H1 (cell line): Measurements from ENCODE around the gene NPSR1. TPM values are rescaled to one million over a fixed set of nuclear protein-coding genes. Genes with fewer than 3 reads are reported as not detected.

Experiments used
- CTCF ChIA-PET: fragments of 300-600 bp; sonication (Branson Sonifier 250); formaldehyde crosslinking; loops from one replicate; lab custom pipeline; 2021; ENCODE audit not compliant: partially characterized antibody; lab: Charles Lee
- POLR2A ChIA-PET: fragments of 300-600 bp; sonication (Branson Sonifier 250); formaldehyde crosslinking; loops from one replicate; lab custom pipeline; 2021; ENCODE audit warnings: inconsistent platforms; ENCODE audit not compliant: partially characterized antibody; lab: Charles Lee
- DNase-seq, 2 experiments: peaks; one replicate each; pipeline versions ENCODE4 v3.0.0 to v3.0.0-alpha.2; 2010 to 2022; ENCODE audit warnings: low spot score in 2 of 2, low read depth in 1 of 2, mixed read lengths in 1 of 2
- FAIRE-seq: peaks from 2 replicates; lab custom pipeline; 2011; peaks lifted over from hg19 to GRCh38; lab: Jason Lieb, UNC
- H2AFZ ChIP-seq: 2 replicates; pipeline ENCODE4 v1.8.1; 2012; ENCODE audit warnings: low read length, inconsistent platforms
- H2AK5ac ChIP-seq: 2 replicates; pipeline ENCODE4 v1.6.1; 2013; ENCODE audit warnings: low read depth, low read length
- H2BK120ac ChIP-seq: replicated peaks from 2 replicates; pipeline ENCODE3; 2013; ENCODE audit warnings: low read depth, low read length, inconsistent platforms
- H2BK12ac ChIP-seq: 2 replicates; pipeline ENCODE4 v1.6.1; 2013; ENCODE audit warnings: low read depth, low read length
- H2BK15ac ChIP-seq: 2 replicates; pipeline ENCODE4 v1.6.1; 2013; ENCODE audit warnings: low read length
- H2BK20ac ChIP-seq: 2 replicates; pipeline ENCODE4 v1.6.1; 2013; ENCODE audit warnings: low read length
- H2BK5ac ChIP-seq: 2 replicates; pipeline ENCODE4 v1.6.1; 2013; ENCODE audit warnings: low read depth, low read length
- H3K14ac ChIP-seq: 2 replicates; pipeline ENCODE4 v1.6.1; 2013; ENCODE audit warnings: inconsistent platforms; ENCODE audit not compliant: insufficient read length
- H3K18ac ChIP-seq: 2 replicates; pipeline ENCODE4 v1.6.1; 2013; ENCODE audit warnings: low read length; ENCODE audit errors: extremely low read depth
- H3K23ac ChIP-seq: 2 replicates; pipeline ENCODE4 v1.6.1; 2013; ENCODE audit warnings: inconsistent platforms; ENCODE audit not compliant: insufficient read length
- H3K23me2 ChIP-seq: 2 replicates; pipeline ENCODE4 v1.6.1; 2013; ENCODE audit warnings: low read depth, low read length
- H3K27ac ChIP-seq: 2 replicates; pipeline ENCODE4 v1.6.1; 2011; ENCODE audit warnings: low read depth, low read length, inconsistent platforms
- H3K27me3 ChIP-seq, 4 experiments: replicated peaks in 1 of 4; 1 replicate in 1 of 4; 2 replicates in 3 of 4; pipeline versions ENCODE4 v1.6.1 to v1.8.1; 2011 to 2013; ENCODE audit warnings: low read length in 3 of 4, mild to moderate bottlenecking in 3 of 4, inconsistent platforms in 2 of 4, mixed read lengths in 2 of 4, moderate library complexity in 1 of 4; ENCODE audit not compliant: control insufficient read depth in 3 of 4, insufficient read depth in 3 of 4; ENCODE audit errors: extremely low read depth in 1 of 4
- H3K36me3 ChIP-seq, 4 experiments: 2 replicates each; pipeline versions ENCODE4 v1.6.1 to v1.8.1; 2011 to 2013; ENCODE audit warnings: mild to moderate bottlenecking in 4 of 4, low read length in 3 of 4, moderate library complexity in 2 of 4, control low read depth in 1 of 4, inconsistent platforms in 1 of 4; ENCODE audit not compliant: insufficient read depth in 4 of 4, control insufficient read depth in 2 of 4
- H3K4ac ChIP-seq: replicated peaks from 2 replicates; pipeline ENCODE3; 2013; ENCODE audit warnings: low read length, low read depth, mixed read lengths, inconsistent platforms; ENCODE audit not compliant: insufficient read length
- H3K4me1 ChIP-seq, 4 experiments: replicated peaks in 1 of 4; 1 replicate in 1 of 4; 2 replicates in 3 of 4; pipeline versions ENCODE4 v1.6.1 to v1.8.1; 2011 to 2013; ENCODE audit warnings: low read length in 3 of 4, inconsistent platforms in 2 of 4, mixed read lengths in 1 of 4; ENCODE audit not compliant: insufficient read depth in 4 of 4, control insufficient read depth in 3 of 4
- H3K4me2 ChIP-seq, 2 experiments: 2 replicates each; pipeline versions ENCODE4 v1.6.1 to v1.8.1; 2011 to 2013; ENCODE audit warnings: low read depth in 2 of 2, low read length in 2 of 2, control low read depth in 1 of 2, inconsistent platforms in 1 of 2, mild to moderate bottlenecking in 1 of 2; ENCODE audit not compliant: insufficient read depth in 1 of 2
- H3K4me3 ChIP-seq, 4 experiments: fragments of 200-600, 300-600 bp in 1 of 4; sonication (generic), shearing (Covaris generic), sonication (Bioruptor Twin) in 1 of 4; 2 replicates each; pipeline versions ENCODE4 v1.5.1 to v1.8.1; 2011 to 2016; ENCODE audit warnings: low read length in 4 of 4, low read depth in 3 of 4, control low read depth in 2 of 4, inconsistent platforms in 2 of 4, mild to moderate bottlenecking in 2 of 4, mixed read lengths in 1 of 4, moderate library complexity in 1 of 4; ENCODE audit not compliant: insufficient read depth in 2 of 4; ENCODE audit errors: extremely low read depth in 1 of 4
- H3K56ac ChIP-seq: replicated peaks from 2 replicates; pipeline ENCODE3; 2013; ENCODE audit warnings: low read depth, mild to moderate bottlenecking, mixed read lengths, low read length, inconsistent platforms; ENCODE audit not compliant: insufficient read length
- H3K79me1 ChIP-seq: 2 replicates; pipeline ENCODE4 v1.6.1; 2013; ENCODE audit warnings: low read depth, low read length, control low read depth
- H3K79me2 ChIP-seq, 2 experiments: 2 replicates each; pipeline versions ENCODE4 v1.6.1 to v1.8.1; 2012 to 2013; ENCODE audit warnings: low read length in 2 of 2, mild to moderate bottlenecking in 2 of 2, inconsistent platforms in 1 of 2; ENCODE audit not compliant: insufficient read depth in 2 of 2, control insufficient read depth in 1 of 2
- H3K9ac ChIP-seq, 4 experiments: replicated peaks in 1 of 4; 1 replicate in 1 of 4; 2 replicates in 3 of 4; pipeline versions ENCODE4 v1.6.1 to v1.8.1; 2011 to 2013; ENCODE audit warnings: low read depth in 3 of 4, low read length in 3 of 4, control low read depth in 2 of 4, mild to moderate bottlenecking in 2 of 4, moderate library complexity in 2 of 4, inconsistent platforms in 1 of 4; ENCODE audit errors: extremely low read depth in 1 of 4
- H3K9me3 ChIP-seq, 2 experiments: 2 replicates each; pipeline versions ENCODE4 v1.6.1 to v1.8.1; 2012 to 2013; ENCODE audit warnings: mild to moderate bottlenecking in 2 of 2, moderate library complexity in 2 of 2, control low read depth in 1 of 2, inconsistent platforms in 1 of 2, low read depth in 1 of 2, low read length in 1 of 2, mixed read lengths in 1 of 2; ENCODE audit not compliant: insufficient read depth in 2 of 2
- H4K20me1 ChIP-seq, 2 experiments: replicated peaks in 1 of 2; 2 replicates each; pipeline versions ENCODE3 to v1.8.1; 2011 to 2013; ENCODE audit warnings: inconsistent platforms in 2 of 2, low read length in 2 of 2, mild to moderate bottlenecking in 1 of 2; ENCODE audit not compliant: insufficient read depth in 2 of 2, control insufficient read depth in 1 of 2
- H4K5ac ChIP-seq: 2 replicates; pipeline ENCODE4 v1.6.1; 2013; ENCODE audit warnings: low read length, low read depth, mixed read lengths, inconsistent platforms; ENCODE audit not compliant: insufficient read length
- H4K8ac ChIP-seq: 2 replicates; pipeline ENCODE4 v1.8.0; 2013; ENCODE audit warnings: mild to moderate bottlenecking, moderate library complexity, low read length, inconsistent platforms; ENCODE audit not compliant: insufficient read depth; ENCODE audit errors: extremely low read depth
- H4K91ac ChIP-seq: replicated peaks from 2 replicates; pipeline ENCODE3; 2013; ENCODE audit warnings: low read length, mixed read lengths, inconsistent platforms; ENCODE audit not compliant: insufficient read length
- SRF ChIP-seq: IDR thresholded peaks from 2 replicates; pipeline ENCODE4 v1.6.1; 2011; ENCODE audit warnings: mild to moderate bottlenecking, low read depth, low read length, moderate library complexity
- WGBS, 2 experiments: shearing (Covaris generic) in 1 of 2; methylation state at CpG; one replicate each; pipeline versions ENCODE4 v1.1.6 to v1.1.7; 2013 to 2015; ENCODE audit warnings: low lambda C conversion rate in 2 of 2, mixed read lengths in 2 of 2, inconsistent platforms in 1 of 2, low coverage in 1 of 2, missing lambda C conversion rate in 1 of 2; ENCODE audit not compliant: insufficient replicate concordance in 2 of 2, insufficient coverage in 1 of 2, insufficient read length in 1 of 2; ENCODE audit errors: extremely low coverage in 1 of 2, missing lambda C conversion rate in 1 of 2; 5-methylcytosine and 5-hydroxymethylcytosine counted together
- polyA plus RNA-seq, 7 experiments: library from polyadenylated mRNA; depleted of rRNA in 3 of 7; stranded (reverse) in 5 of 7; unstranded in 2 of 7; fragments of >200 nt in 5 of 7; fragments of 200-250 nt in 2 of 7; gene quantifications; 1 replicate in 5 of 7; 2 replicates in 1 of 7; 4 replicates in 1 of 7; pipeline versions ENCODE4 v1.2.1 to v1.2.3, GENCODE V29; 2011 to 2013; ENCODE audit warnings: missing spikeins in 2 of 7, mixed read lengths in 2 of 7
- total RNA-seq: library from RNA; stranded (reverse); fragmentation: NEBNext Ultra II Directional; extraction: Animal tissue kit (Norgen Biotek cat#: 25700); gene quantifications from 2 replicates; pipeline ENCODE4 v1.2.1, GENCODE V29; 2021

NPSR1 gene
- total and polyA plus RNA-seq, 2 of the 8 experiments (the other 6 are each of a cell fraction or from before 2014, with no cell fraction given), result not detected

DNA sequence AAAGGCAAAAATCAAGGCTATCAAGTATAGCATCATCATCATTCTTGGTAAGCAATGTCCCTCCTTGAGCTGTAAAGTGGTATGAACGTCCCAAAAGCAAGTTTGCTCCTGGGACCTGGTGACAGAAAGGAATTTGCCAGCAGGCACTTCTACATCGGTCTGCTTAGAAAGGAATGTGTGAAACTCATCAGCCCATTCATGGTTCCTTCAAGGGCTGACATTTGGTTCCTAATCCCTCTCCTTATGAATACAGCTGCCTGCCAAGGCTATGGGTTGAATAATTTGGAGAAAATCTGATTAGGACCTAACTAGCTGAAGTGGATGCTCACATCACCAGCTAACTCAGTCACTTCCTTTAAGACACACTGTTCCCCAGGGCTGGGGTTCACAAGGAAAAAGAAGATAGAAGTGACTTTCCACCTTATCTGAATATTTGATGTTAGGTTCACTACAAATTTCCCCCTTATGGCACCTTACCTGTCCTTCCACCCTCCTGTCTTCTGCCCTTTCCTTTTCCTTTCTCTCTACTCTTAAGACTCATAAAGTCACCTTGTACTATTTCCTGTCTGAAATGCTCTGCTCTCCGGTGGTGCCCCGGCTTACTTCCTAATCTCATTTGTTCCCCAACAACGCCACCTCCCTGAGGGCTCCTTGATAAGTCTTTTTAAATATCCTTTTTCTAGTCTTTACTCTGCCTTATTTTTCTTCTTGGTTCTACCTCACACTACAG lies 187.1 kb downstream of the NPSR1 start:
- H3K23me2 ChIP-seq, result no peaks in the 10 kb centered on the region
- FAIRE-seq (no peak), DNase-seq (no peak)
- H3K14ac ChIP-seq, result no peak overlapping the region
- H2BK15ac ChIP-seq, result no peak overlapping the region
- no peak overlapping the region for H3K27ac ChIP-seq
- H3K79me2 ChIP-seq, result no peaks in the 10 kb centered on the region
- no peaks in the 10 kb centered on the region; a peak in 1 of 7 replicates for H3K27me3 ChIP-seq
- no peaks in the 10 kb centered on the region for H3K79me1 ChIP-seq
- H2AK5ac ChIP-seq, result no peak overlapping the region
- no peak overlapping the region for H2BK120ac ChIP-seq
- POLR2A ChIA-PET, result no interaction called here
- no peak overlapping the region for H2BK20ac ChIP-seq
- no peak overlapping the region for H3K18ac ChIP-seq
- no peak overlapping the region for H2AFZ ChIP-seq
- no peak overlapping the region for H3K4me3 ChIP-seq
- no peaks in the 10 kb centered on the region for H3K36me3 ChIP-seq
- no peak overlapping the region for H4K5ac ChIP-seq
- H3K9me3 ChIP-seq, result 0 out of 4 replicates have a peak, but pooled peaks cover 0 to 3% of the 10 kb centered on the region in 2 experiments
- H3K4me2 ChIP-seq, result no peak overlapping the region
- H4K8ac ChIP-seq, result no peak overlapping the region
- no peak overlapping the region for H3K23ac ChIP-seq
- H4K20me1 ChIP-seq, result no peaks in the 10 kb centered on the region
- H3K4ac ChIP-seq, result no peak overlapping the region
- CTCF ChIA-PET, result interaction anchor here (0.9 to 1.6 kb wide), 3 partner anchors 16 to 56 kb away, joined by 3 to 6 read pairs (median 4); no protein-coding TSS in a partner anchor
- WGBS, 2 experiments, result 93% methylated on average over 5 of the region's 5 CpGs; no CpG with 5 or more reads in 1 of the 2 experiments
- TF ChIP-seq SRF, result no peak
- no peak overlapping the region for H3K9ac ChIP-seq
- H3K56ac ChIP-seq, result no peak overlapping the region
- no peak overlapping the region for H2BK12ac ChIP-seq
- no peak overlapping the region for H4K91ac ChIP-seq
- H2BK5ac ChIP-seq, result no peak overlapping the region
- H3K4me1 ChIP-seq, result 0 out of 7 replicates have a peak, but pooled peaks cover 0 to 3% (median 0%) of the 10 kb centered on the region in 4 experiments
